Adrenal gland (tissue), 12 donors: ENCODE results near the gene MEOX1. TPM values are rescaled to one million over a fixed set of nuclear protein-coding genes. Genes with fewer than 3 reads are reported as not detected.

ENCODE experiments used
- DNase-seq, 7 donors: peaks; one replicate each; pipeline ENCODE4 v3.0.0-alpha.2; 2019 to 2020
- H3K27ac ChIP-seq, 5 donors: fragments of 200-600 bp; sonication (generic) in 4 of 5; 1 replicate in 3 of 5; 2 replicates in 2 of 5; pipeline versions ENCODE4 v1.5.1 to v1.8.0; 2016 to 2020; ENCODE audit warnings: mild to moderate bottlenecking in 1 of 5
- H3K27me3 ChIP-seq: fragments of 200-600 bp; 2 replicates; pipeline ENCODE4 v1.8.0; 2021
- H3K36me3 ChIP-seq, 2 donors: fragments of 200-600 bp; replicated peaks in 1 of 2; 1 replicate in 1 of 2; 2 replicates in 1 of 2; pipeline versions ENCODE4 v1.5.1 to v1.8.0; 2018 to 2022
- H3K4me1 ChIP-seq, 2 donors: fragments of 200-600 bp; replicated peaks in 1 of 2; 1 replicate in 1 of 2; 2 replicates in 1 of 2; pipeline versions ENCODE4 v1.5.1 to v1.8.0; 2018 to 2021
- H3K4me3 ChIP-seq, 4 donors: fragments of 200-600 bp; sonication (generic) in 3 of 4; one replicate each; pipeline ENCODE4 v1.5.1; 2016 to 2018
- H3K9me3 ChIP-seq, 3 donors: fragments of 200-600 bp; sonication (generic) in 1 of 3; replicated peaks in 1 of 3; 1 replicate in 2 of 3; 2 replicates in 1 of 3; pipeline versions ENCODE4 v1.5.1 to v1.8.0; 2016 to 2021
- CTCF ChIP-seq, 6 experiments: fragments of 450-650 bp in 4 of 6; fragments of 200-600 bp in 2 of 6; sonication (generic) in 1 of 6; IDR thresholded peaks; 1 replicate in 5 of 6; 2 replicates in 1 of 6; pipeline versions ENCODE4 v1.5.1 to v1.8.0; 2016 to 2021; ENCODE audit warnings: antibody characterized with exemption in 6 of 6, mild to moderate bottlenecking in 2 of 6, moderate library complexity in 1 of 6
- POLR2A ChIP-seq, 2 donors: fragments of 450-650 bp; IDR thresholded peaks; one replicate each; pipeline ENCODE4 v1.6.1; 2017; ENCODE audit warnings: antibody characterized with exemption in 2 of 2, mild to moderate bottlenecking in 2 of 2, moderate library complexity in 1 of 2
- WGBS, 4 donors: extraction: QIAGEN DNeasy Blood & Tissue Kit in 2 of 4; methylation state at CpG; one replicate each; pipeline versions ENCODE4 v1.1.5 to v1.1.7; 2013 to 2017; 5-methylcytosine and 5-hydroxymethylcytosine counted together
- intact Hi-C, 2 donors: fragments of 100-400 bp; cut with DNase I; formaldehyde crosslinking; loops; one replicate each; pipeline versions ENCODE4 v1.14.1 to v1.15.0; 2022 to 2023
- polyA plus RNA-seq, 3 donors: library from polyadenylated mRNA; stranded (reverse); fragments of 200-250 nt in 2 of 3; fragments of 350-450 nt in 1 of 3; fragmentation: Illumina TruSeq in 1 of 3; extraction: RNeasy Lipid Tissue Mini Kit (QIAGEN cat#74804) in 1 of 3; gene quantifications; one replicate each; pipeline ENCODE4 v1.2.3, GENCODE V29; 2013 to 2014
- small RNA-seq, 2 donors: library from RNA; depleted of rRNA; stranded (forward); fragments of <200 nt; gene quantifications; one replicate each; pipeline ENCODE3, GENCODE V24; 2016
- total RNA-seq, 9 donors: library from RNA; depleted of rRNA in 4 of 9; stranded (reverse); fragments of >200 nt in 4 of 9; fragments of 120-200 nt in 1 of 9; fragmentation: NEBNext Ultra II Directional in 1 of 9; extraction: Animal tissue kit (Norgen Biotek cat#: 25700) in 1 of 9; gene quantifications; one replicate each; pipeline versions ENCODE4 v1.1.0 to v1.2.4, GENCODE V29; 2013 to 2023
- donor health status: healthy with polysubstance abuse.
- donor health status: Bipolar disorder and iron deficiency.
- donor health status: DM: yes; HTN: yes; CAD: no.
- donor health status: DM: no; HTN: no; CAD: no.
- donor health status: DM: no; HTN: no; CAD: no.
- donor health status: DM: yes; HTN: yes; CAD: no.

MEOX1 gene
- total and polyA plus RNA-seq, 12 donors = 0.11 to 6.6 (median 0.40) TPM; not detected in 2

- WGBS, 4 donors = 61 to 76% (median 65%) methylated on average over 19 to 28 of the region's 28 CpGs
- H3K9me3 ChIP-seq = no peaks in the 10 kb centered on the region
- intact Hi-C loops = no loop called here
- no peak overlapping the region for H3K4me3 ChIP-seq
- peaks cover 0 to 6% of the 10 kb centered on the region in 2 donors for H3K4me1 ChIP-seq
- no peak for TF ChIP-seq CTCF (IDR thresholded peaks at IDR 0.05)
- TF ChIP-seq POLR2A (IDR thresholded peaks at IDR 0.05) = no peak
- DNase-seq = peak in 6 of 7 donors; percentile 28 to 73 (median 42)
- no peaks in the 10 kb centered on the region for H3K36me3 ChIP-seq
- peak overlapping the region in 2 of 5 donors; percentile 66 to 70 for H3K27ac ChIP-seq
- no peaks in the 10 kb centered on the region for H3K27me3 ChIP-seq
Measured at GRCh38 chr17:43591779-43592562, 69.8 kb downstream of the MEOX1 start.

GRCh38 chr17:43591001-43591400 is 70.7 kb downstream of the MEOX1 start:
- WGBS, 4 donors = 93 to 96% (median 95%) methylated on average over 3 of the region's 3 CpGs
- TF ChIP-seq POLR2A (IDR thresholded peaks at IDR 0.05) (no peak), CTCF (IDR thresholded peaks at IDR 0.05) (no peak)
- intact Hi-C loops = no loop called here
- Histone ChIP-seq H3K27me3 (no peaks in the 10 kb centered on the region), H3K4me3 (no peak overlapping the region), H3K36me3 (no peaks in the 10 kb centered on the region), H3K9me3 (no peaks in the 10 kb centered on the region), H3K4me1 (peaks cover 0 to 6% of the 10 kb centered on the region in 2 donors), H3K27ac (peak overlapping the region in 2 of 5 donors; percentile 66 to 70)
- no peak for DNase-seq

Small RNAs within 50 kb of the gene (small RNA-seq; reads per million reads assigned to genes)
- gene RF00017 = 0 reads per million in 2 donors

Other genes with a start within 250 kb of the MEOX1 start
- 10 to 100 TPM; 15.2 to 43.6 (median 35.4) TPM for gene DHX8, start 177.9 kb downstream of the MEOX1 start, total RNA-seq
- 10 to 100 TPM; 28.9 to 37.7 (median 30.9) TPM for gene DHX8, start 177.9 kb downstream of the MEOX1 start, polyA plus RNA-seq
- gene ETV4, start 115.6 kb downstream of the MEOX1 start, total RNA-seq = 1 to 10 TPM in 6 of 9 donors, under 1 TPM in 3; 0.22 to 3.5 (median 1.8) TPM
- 1 to 10 TPM; 1.9 to 6.6 (median 1.9) TPM for gene ETV4, start 115.6 kb downstream of the MEOX1 start, polyA plus RNA-seq
- gene SOST, start 96.9 kb upstream of the MEOX1 start, total RNA-seq = not detected
- gene SOST, start 96.9 kb upstream of the MEOX1 start, polyA plus RNA-seq = not detected
- gene DUSP3, start 117.1 kb upstream of the MEOX1 start, total RNA-seq = 100 to 1,000 TPM in 2 of 9 donors, 10 to 100 TPM in 7; 56.3 to 136 (median 76.8) TPM
- gene DUSP3, start 117.1 kb upstream of the MEOX1 start, polyA plus RNA-seq = 100 to 1,000 TPM in 2 of 3 donors, 10 to 100 TPM in 1; 69.8 to 108 (median 104) TPM
- under 1 TPM in 2 of 9 donors, not detected in 7; under 0.01 to 0.28 TPM for gene CFAP97D1, start 118.5 kb upstream of the MEOX1 start, total RNA-seq
- not detected for gene CFAP97D1, start 118.5 kb upstream of the MEOX1 start, polyA plus RNA-seq
- 10 to 100 TPM in 1 of 9 donors, 1 to 10 TPM in 6, under 1 TPM in 2; 0.60 to 10.6 (median 3.4) TPM for gene MPP3, start 171.2 kb upstream of the MEOX1 start, total RNA-seq
- 1 to 10 TPM; 2.5 to 7.6 (median 4.6) TPM for gene MPP3, start 171.2 kb upstream of the MEOX1 start, polyA plus RNA-seq
- 1 to 10 TPM in 8 of 9 donors, under 1 TPM in 1; 0.78 to 5.2 (median 2.8) TPM for gene CD300LG, start 185.3 kb upstream of the MEOX1 start, total RNA-seq
- gene CD300LG, start 185.3 kb upstream of the MEOX1 start, polyA plus RNA-seq = 1 to 10 TPM; 1.2 to 7.3 (median 1.5) TPM
- 10 to 100 TPM in 1 of 9 donors, 1 to 10 TPM in 6, under 1 TPM in 2; 0.29 to 16.0 (median 2.0) TPM for gene MPP2, start 245.6 kb upstream of the MEOX1 start, total RNA-seq
- gene MPP2, start 245.6 kb upstream of the MEOX1 start, polyA plus RNA-seq = 1 to 10 TPM; 1.2 to 4.1 (median 3.0) TPM